HEK293 (cell line): ENCODE data around the gene SELENBP1.

Experiments used
- CTCF ChIA-PET: fragments of 350-600 bp; formaldehyde crosslinking; extraction: SDS; loops from one replicate; lab custom pipeline; 2021; ENCODE audit warnings: antibody characterized with exemption; lab: Yijun Ruan, JAX
- POLR2A ChIA-PET: fragments of 300-600 bp; formaldehyde crosslinking; extraction: SDS; loops from one replicate; lab custom pipeline; 2020; ENCODE audit warnings: antibody characterized with exemption, inconsistent platforms; lab: Yijun Ruan, JAX
- H3K27ac ChIP-seq: fragments of 200-500 bp; sonication (Bioruptor generic); 2 replicates; pipeline ENCODE4 v1.5.1; 2014; ENCODE audit warnings: low read depth, low read length, control low read depth, inconsistent platforms; ENCODE audit errors: extremely low read depth
- H3K36me3 ChIP-seq, 2 experiments: fragments of 200-500 bp in 1 of 2; sonication (Bioruptor generic) in 1 of 2; 1 replicate in 1 of 2; 2 replicates in 1 of 2; pipeline ENCODE4 v1.5.1; 2014 to 2017; ENCODE audit warnings: inconsistent platforms in 2 of 2, low read length in 2 of 2; ENCODE audit not compliant: control insufficient read depth in 2 of 2, insufficient read depth in 1 of 2
- H3K4me1 ChIP-seq: fragments of 200-500 bp; sonication (Bioruptor generic); 2 replicates; pipeline ENCODE4 v1.5.1; 2014; ENCODE audit warnings: mild to moderate bottlenecking, low read length, inconsistent platforms; ENCODE audit not compliant: control insufficient read depth, insufficient read depth
- H3K4me3 ChIP-seq: 2 replicates; pipeline ENCODE4 v1.5.1; 2011; ENCODE audit warnings: low read depth, mild to moderate bottlenecking, control low read depth, low read length, moderate library complexity
- H3K9me3 ChIP-seq: fragments of 200-500 bp; sonication (Bioruptor generic); 2 replicates; pipeline ENCODE4 v1.5.1; 2014; ENCODE audit warnings: low read depth, low read length, inconsistent platforms; ENCODE audit not compliant: control insufficient read depth, insufficient read depth
- BCL11A ChIP-seq: fragments of 450-650 bp; formaldehyde crosslinking; IDR thresholded peaks from 2 replicates; pipeline ENCODE4 v1.5.1; 2016; ENCODE audit warnings: low read depth, missing biosample characterization, missing genetic modification characterization
- KLF1 ChIP-seq: fragments of 450-650 bp; formaldehyde crosslinking; IDR thresholded peaks from 2 replicates; pipeline ENCODE4 v1.5.1; 2016; ENCODE audit warnings: missing biosample characterization, missing genetic modification characterization
- KLF10 ChIP-seq: fragments of 450-650 bp; IDR thresholded peaks from 2 replicates; pipeline ENCODE4 v1.5.1; 2018; ENCODE audit warnings: missing biosample characterization, mild to moderate bottlenecking, missing genetic modification characterization
- SCRT1 ChIP-seq: fragments of 450-650 bp; formaldehyde crosslinking; IDR thresholded peaks from 2 replicates; pipeline ENCODE4 v1.5.1; 2016; ENCODE audit warnings: missing biosample characterization, missing genetic modification characterization, borderline replicate concordance
- ZNF19 ChIP-seq: fragments of 450-650 bp; formaldehyde crosslinking; IDR thresholded peaks from 2 replicates; pipeline ENCODE4; 2016; ENCODE audit warnings: missing biosample characterization, missing genetic modification characterization, low read depth
- ZNF214 ChIP-seq: fragments of 450-650 bp; formaldehyde crosslinking; IDR thresholded peaks from 2 replicates; pipeline ENCODE4 v1.5.1; 2017; ENCODE audit warnings: missing biosample characterization, mild to moderate bottlenecking, missing genetic modification characterization, borderline replicate concordance
- ZNF404 ChIP-seq: fragments of 450-650 bp; formaldehyde crosslinking; IDR thresholded peaks from 2 replicates; pipeline ENCODE4 v1.5.1; 2017; ENCODE audit warnings: missing biosample characterization, missing genetic modification characterization
- ZNF621 ChIP-seq: fragments of 450-650 bp; formaldehyde crosslinking; IDR thresholded peaks from 2 replicates; pipeline ENCODE4 v1.5.1; 2017; ENCODE audit warnings: missing biosample characterization, missing genetic modification characterization
- ZNF658 ChIP-seq: fragments of 450-650 bp; formaldehyde crosslinking; IDR thresholded peaks from 2 replicates; pipeline ENCODE4; 2016; ENCODE audit warnings: missing biosample characterization, missing genetic modification characterization
- ZNF660 ChIP-seq: fragments of 450-650 bp; IDR thresholded peaks from 2 replicates; pipeline ENCODE4 v1.5.1; 2018; ENCODE audit warnings: missing biosample characterization, mild to moderate bottlenecking, missing genetic modification characterization
- ZNF785 ChIP-seq: fragments of 450-650 bp; formaldehyde crosslinking; IDR thresholded peaks from 2 replicates; pipeline ENCODE4 v1.5.1; 2016; ENCODE audit warnings: missing biosample characterization, missing genetic modification characterization
- ZSCAN16 ChIP-seq: fragments of 450-650 bp; formaldehyde crosslinking; IDR thresholded peaks from 2 replicates; pipeline ENCODE4 v1.5.1; 2016; ENCODE audit warnings: missing biosample characterization, missing genetic modification characterization
- TF ChIP-seq, protein P1 (sequence below): sonication (generic); formaldehyde crosslinking; IDR thresholded peaks from 2 replicates; pipeline ENCODE4 v1.8.1; 2022; ENCODE audit warnings: mild to moderate bottlenecking, moderate library complexity, missing genetic modification reagents
- TF ChIP-seq, protein P2 (sequence below): fragments of 450-650 bp; formaldehyde crosslinking; IDR thresholded peaks from 2 replicates; pipeline ENCODE4 v1.5.1; 2016; ENCODE audit warnings: missing biosample characterization, missing genetic modification characterization
- TF ChIP-seq, protein P3 (sequence below): fragments of 450-650 bp; formaldehyde crosslinking; IDR thresholded peaks from 2 replicates; pipeline ENCODE4 v1.5.1; 2016; ENCODE audit warnings: missing biosample characterization, missing genetic modification characterization
- TF ChIP-seq, protein P4 (sequence below): fragments of 450-650 bp; formaldehyde crosslinking; conservative IDR thresholded peaks from 2 replicates; pipeline ENCODE4 v1.5.1; 2016; ENCODE audit warnings: low read depth, missing biosample characterization, missing genetic modification characterization
- TF ChIP-seq, protein P5 (sequence below): fragments of 450-650 bp; formaldehyde crosslinking; optimal IDR thresholded peaks from 2 replicates; pipeline ENCODE3; 2016; ENCODE audit warnings: missing biosample characterization, mild to moderate bottlenecking, missing genetic modification characterization
- TF ChIP-seq, protein P6 (sequence below): fragments of 450-650 bp; formaldehyde crosslinking; IDR thresholded peaks from 2 replicates; pipeline ENCODE4 v1.5.1; 2016; ENCODE audit warnings: missing biosample characterization, missing genetic modification characterization

SELENBP1 gene

DNA sequence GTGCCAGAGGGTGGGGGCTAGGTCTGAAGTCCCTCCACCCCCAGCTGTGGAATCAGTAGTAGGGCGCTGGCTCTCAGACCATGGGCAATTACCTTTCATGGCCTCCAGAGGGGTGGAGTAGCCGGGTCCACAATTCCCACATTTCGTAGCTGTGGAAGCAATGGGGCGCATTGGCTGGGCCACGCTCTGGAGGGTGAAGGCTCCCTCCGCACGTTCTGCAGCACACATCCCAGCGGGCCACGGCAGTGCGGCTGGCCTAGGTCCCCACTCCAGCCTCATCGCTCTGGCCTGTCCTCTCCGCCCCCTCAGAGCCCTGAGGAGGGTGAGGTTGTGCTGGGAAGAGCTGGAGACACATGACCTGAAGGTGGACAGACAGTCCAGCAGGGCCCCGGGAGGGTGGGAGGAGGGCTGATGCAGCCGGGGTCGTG lies 2.9 kb downstream of the SELENBP1 start:
- Histone ChIP-seq H3K27ac (no peak overlapping the region), H3K36me3 (peaks cover 0 to 48% of the 10 kb centered on the region in 2 experiments; a peak in 2 of 3 replicates), H3K4me1 (peaks cover 12% of the 10 kb centered on the region), H3K4me3 (no peak overlapping the region), H3K9me3 (no peaks in the 10 kb centered on the region)
- no peak for TF ChIP-seq ZNF660 (tag by site-specific recombination)
- TF ChIP-seq ZNF404 (tag by site-specific recombination) = no peak
- TF ChIP-seq, protein P1, sequence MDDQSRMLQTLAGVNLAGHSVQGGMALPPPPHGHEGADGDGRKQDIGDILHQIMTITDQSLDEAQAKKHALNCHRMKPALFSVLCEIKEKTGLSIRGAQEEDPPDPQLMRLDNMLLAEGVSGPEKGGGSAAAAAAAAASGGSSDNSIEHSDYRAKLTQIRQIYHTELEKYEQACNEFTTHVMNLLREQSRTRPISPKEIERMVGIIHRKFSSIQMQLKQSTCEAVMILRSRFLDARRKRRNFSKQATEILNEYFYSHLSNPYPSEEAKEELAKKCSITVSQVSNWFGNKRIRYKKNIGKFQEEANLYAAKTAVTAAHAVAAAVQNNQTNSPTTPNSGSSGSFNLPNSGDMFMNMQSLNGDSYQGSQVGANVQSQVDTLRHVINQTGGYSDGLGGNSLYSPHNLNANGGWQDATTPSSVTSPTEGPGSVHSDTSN (CRISPR knock-in tag) = no peak
- TF ChIP-seq ZNF19 (tag by site-specific recombination) = no peak
- TF ChIP-seq KLF1 = peak; percentile 72
- POLR2A ChIA-PET = interaction anchor here (0.8 kb wide), 1 partner anchor 29 kb away, joined by 4 read pairs; the partner anchor contains the start of gene PSMB4
- CTCF ChIA-PET = interaction anchor here (1.2 to 1.7 kb wide), 2 partner anchors 28 to 29 kb away, joined by 4 to 11 read pairs; no protein-coding TSS in a partner anchor

DNA sequence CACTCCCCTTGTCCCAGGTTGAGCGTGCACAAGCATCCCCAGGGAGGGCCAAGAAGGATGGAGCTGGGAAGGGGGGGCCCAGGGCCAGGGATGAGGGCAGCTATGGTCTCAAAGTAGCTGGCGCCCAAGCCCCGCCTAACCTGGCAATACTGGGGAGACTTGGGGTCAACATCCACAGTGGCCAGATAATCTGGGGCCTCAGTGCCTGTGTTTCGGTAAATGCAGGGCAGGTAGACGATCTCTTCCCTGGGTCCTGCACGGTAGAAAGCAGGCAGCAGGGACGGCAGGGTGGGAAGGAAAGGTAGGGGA lies 3.2 kb downstream of the SELENBP1 start:
- no peaks in the 10 kb centered on the region for H3K9me3 ChIP-seq
- H3K4me3 ChIP-seq = no peak overlapping the region
- TF ChIP-seq, protein P2, sequence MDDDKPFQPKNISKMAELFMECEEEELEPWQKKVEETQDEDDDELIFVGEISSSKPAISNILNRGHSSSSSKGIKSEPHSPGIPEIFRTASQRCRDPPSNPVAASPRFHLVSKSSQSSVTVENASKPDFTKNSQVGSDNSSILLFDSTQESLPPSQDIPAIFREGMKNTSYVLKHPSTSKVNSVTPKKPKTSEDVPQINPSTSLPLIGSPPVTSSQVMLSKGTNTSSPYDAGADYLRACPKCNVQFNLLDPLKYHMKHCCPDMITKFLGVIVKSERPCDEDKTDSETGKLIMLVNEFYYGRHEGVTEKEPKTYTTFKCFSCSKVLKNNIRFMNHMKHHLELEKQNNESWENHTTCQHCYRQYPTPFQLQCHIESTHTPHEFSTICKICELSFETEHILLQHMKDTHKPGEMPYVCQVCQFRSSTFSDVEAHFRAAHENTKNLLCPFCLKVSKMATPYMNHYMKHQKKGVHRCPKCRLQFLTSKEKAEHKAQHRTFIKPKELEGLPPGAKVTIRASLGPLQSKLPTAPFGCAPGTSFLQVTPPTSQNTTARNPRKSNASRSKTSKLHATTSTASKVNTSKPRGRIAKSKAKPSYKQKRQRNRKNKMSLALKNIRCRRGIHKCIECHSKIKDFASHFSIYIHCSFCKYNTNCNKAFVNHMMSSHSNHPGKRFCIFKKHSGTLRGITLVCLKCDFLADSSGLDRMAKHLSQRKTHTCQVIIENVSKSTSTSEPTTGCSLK = no peak
- TF ChIP-seq KLF10 (tag by site-specific recombination) = no peak
- TF ChIP-seq ZNF214 (tag by site-specific recombination) = no peak
- TF ChIP-seq ZNF621 = no peak
- TF ChIP-seq SCRT1 = no peak
- TF ChIP-seq, protein P3, sequence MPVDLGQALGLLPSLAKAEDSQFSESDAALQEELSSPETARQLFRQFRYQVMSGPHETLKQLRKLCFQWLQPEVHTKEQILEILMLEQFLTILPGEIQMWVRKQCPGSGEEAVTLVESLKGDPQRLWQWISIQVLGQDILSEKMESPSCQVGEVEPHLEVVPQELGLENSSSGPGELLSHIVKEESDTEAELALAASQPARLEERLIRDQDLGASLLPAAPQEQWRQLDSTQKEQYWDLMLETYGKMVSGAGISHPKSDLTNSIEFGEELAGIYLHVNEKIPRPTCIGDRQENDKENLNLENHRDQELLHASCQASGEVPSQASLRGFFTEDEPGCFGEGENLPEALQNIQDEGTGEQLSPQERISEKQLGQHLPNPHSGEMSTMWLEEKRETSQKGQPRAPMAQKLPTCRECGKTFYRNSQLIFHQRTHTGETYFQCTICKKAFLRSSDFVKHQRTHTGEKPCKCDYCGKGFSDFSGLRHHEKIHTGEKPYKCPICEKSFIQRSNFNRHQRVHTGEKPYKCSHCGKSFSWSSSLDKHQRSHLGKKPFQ (tag by site-specific recombination) = no peak
- TF ChIP-seq ZNF658 (tag by site-specific recombination) = no peak
- TF ChIP-seq, protein P4, sequence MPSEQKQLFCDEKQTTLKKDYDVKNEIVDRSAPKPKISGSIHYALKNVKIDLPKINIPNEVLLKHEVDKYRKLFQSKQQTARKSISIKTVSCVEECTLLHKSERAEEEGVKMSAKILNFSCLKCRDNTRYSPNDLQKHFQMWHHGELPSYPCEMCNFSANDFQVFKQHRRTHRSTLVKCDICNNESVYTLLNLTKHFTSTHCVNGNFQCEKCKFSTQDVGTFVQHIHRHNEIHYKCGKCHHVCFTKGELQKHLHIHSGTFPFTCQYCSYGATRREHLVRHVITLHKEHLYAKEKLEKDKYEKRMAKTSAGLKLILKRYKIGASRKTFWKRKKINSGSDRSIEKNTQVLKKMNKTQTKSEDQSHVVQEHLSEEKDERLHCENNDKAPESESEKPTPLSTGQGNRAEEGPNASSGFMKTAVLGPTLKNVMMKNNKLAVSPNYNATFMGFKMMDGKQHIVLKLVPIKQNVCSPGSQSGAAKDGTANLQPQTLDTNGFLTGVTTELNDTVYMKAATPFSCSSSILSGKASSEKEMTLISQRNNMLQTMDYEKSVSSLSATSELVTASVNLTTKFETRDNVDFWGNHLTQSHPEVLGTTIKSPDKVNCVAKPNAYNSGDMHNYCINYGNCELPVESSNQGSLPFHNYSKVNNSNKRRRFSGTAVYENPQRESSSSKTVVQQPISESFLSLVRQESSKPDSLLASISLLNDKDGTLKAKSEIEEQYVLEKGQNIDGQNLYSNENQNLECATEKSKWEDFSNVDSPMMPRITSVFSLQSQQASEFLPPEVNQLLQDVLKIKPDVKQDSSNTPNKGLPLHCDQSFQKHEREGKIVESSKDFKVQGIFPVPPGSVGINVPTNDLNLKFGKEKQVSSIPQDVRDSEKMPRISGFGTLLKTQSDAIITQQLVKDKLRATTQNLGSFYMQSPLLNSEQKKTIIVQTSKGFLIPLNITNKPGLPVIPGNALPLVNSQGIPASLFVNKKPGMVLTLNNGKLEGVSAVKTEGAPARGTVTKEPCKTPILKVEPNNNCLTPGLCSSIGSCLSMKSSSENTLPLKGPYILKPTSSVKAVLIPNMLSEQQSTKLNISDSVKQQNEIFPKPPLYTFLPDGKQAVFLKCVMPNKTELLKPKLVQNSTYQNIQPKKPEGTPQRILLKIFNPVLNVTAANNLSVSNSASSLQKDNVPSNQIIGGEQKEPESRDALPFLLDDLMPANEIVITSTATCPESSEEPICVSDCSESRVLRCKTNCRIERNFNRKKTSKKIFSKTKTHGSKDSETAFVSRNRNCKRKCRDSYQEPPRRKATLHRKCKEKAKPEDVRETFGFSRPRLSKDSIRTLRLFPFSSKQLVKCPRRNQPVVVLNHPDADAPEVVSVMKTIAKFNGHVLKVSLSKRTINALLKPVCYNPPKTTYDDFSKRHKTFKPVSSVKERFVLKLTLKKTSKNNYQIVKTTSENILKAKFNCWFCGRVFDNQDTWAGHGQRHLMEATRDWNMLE (tag by site-specific recombination) = no peak
- no peak for TF ChIP-seq BCL11A (tag by site-specific recombination)
- TF ChIP-seq, protein P5, sequence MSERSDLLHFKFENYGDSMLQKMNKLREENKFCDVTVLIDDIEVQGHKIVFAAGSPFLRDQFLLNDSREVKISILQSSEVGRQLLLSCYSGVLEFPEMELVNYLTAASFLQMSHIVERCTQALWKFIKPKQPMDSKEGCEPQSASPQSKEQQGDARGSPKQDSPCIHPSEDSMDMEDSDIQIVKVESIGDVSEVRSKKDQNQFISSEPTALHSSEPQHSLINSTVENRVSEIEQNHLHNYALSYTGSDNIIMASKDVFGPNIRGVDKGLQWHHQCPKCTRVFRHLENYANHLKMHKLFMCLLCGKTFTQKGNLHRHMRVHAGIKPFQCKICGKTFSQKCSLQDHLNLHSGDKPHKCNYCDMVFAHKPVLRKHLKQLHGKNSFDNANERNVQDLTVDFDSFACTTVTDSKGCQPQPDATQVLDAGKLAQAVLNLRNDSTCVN = no peak
- no peak for TF ChIP-seq ZSCAN16 (tag by site-specific recombination)
- no peak for TF ChIP-seq ZNF785 (tag by site-specific recombination)
- TF ChIP-seq, protein P6, sequence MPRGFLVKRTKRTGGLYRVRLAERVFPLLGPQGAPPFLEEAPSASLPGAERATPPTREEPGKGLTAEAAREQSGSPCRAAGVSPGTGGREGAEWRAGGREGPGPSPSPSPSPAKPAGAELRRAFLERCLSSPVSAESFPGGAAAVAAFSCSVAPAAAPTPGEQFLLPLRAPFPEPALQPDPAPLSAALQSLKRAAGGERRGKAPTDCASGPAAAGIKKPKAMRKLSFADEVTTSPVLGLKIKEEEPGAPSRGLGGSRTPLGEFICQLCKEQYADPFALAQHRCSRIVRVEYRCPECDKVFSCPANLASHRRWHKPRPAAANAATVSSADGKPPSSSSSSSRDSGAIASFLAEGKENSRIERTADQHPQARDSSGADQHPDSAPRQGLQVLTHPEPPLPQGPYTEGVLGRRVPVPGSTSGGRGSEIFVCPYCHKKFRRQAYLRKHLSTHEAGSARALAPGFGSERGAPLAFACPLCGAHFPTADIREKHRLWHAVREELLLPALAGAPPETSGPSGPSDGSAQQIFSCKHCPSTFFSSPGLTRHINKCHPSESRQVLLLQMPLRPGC = no peak
- TF ChIP-seq, all 188 proteins: peak for 0
- no peak overlapping the region for H3K27ac ChIP-seq
- peaks cover 12% of the 10 kb centered on the region for H3K4me1 ChIP-seq
- peaks cover 0 to 51% of the 10 kb centered on the region in 2 experiments; a peak in 2 of 3 replicates for H3K36me3 ChIP-seq
- POLR2A ChIA-PET = interaction anchor here (0.6 kb wide), 1 partner anchor 19 kb away, joined by 5 read pairs; no protein-coding TSS in a partner anchor
- CTCF ChIA-PET = interaction anchor here (2.4 kb wide), 1 partner anchor 28 kb away, joined by 8 read pairs; no protein-coding TSS in a partner anchor
